NCI-H1092 treated with DMSO at 0.1 percent for 48 hours (cell line): ENCODE data around the gene LRBA.
"Not testable (repeated sequence)": the region's sequence is repeated elsewhere in the genome, so short reads cannot be mapped to it uniquely, and the experiment has no call there.

ENCODE experiments used
- DNase-seq: peaks from one replicate; lab custom pipeline; 2025; lab: John Stamatoyannopoulos, UW

Gene LRBA

DNA sequence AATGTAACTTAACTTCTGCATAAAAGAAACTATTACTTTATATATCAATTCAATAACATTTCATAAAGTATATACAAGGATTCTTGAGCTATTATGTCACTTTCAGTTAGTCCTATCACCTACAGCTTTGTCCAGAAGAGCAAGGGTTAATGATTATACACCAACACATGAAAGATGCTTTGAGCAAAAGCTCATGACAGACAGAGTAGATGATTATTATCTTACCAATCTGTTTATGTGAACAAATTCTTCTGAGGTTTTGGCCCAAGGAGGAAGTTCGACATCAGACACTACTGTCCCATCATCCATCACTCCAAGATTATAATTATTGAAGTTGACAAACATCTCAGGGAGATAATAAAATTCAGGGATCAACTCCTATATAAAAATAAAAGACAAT, 599.9 kb downstream of the LRBA start:
- no peak for DNase-seq

DNA sequence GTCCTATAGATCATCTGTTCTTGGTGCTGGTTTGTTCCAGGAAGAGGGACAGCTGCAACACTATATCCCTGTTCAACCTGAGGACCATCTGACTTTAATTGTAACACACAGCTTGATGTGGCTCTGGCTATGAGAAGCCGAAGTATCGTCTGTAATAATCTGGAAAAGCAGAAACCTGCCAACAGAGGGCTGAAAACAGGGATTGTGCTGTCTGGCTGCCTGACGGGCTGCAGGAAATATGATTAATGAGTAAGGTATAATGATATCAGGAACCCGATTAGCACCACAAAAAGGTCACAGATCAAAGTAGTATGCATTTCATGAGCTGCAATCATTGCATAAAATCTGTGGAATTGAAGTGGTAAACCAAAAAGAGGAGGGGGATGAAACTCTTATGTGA, 603.6 kb downstream of the LRBA start:
- no peak for DNase-seq

DNA sequence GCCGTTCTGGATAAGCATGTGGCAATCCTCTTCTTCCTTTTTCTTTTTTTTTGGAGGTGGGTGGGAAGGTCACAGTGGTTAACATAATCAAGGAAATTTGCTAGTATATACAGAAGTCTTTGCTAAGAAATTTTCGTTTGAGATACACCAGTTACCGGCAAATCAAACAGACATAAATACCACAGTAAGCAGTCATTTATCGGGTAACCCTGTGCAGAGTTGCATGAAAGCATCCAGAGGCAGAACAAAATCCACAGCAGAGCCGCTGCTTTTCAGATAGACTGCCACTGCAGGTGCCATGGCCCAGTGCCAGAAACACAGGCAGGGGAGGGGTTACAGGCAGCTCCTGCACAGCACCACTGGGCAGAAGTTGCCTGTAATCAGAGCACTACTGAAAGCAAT, 612.2 kb downstream of the LRBA start:
- DNase-seq, result peak; percentile 91

DNA sequence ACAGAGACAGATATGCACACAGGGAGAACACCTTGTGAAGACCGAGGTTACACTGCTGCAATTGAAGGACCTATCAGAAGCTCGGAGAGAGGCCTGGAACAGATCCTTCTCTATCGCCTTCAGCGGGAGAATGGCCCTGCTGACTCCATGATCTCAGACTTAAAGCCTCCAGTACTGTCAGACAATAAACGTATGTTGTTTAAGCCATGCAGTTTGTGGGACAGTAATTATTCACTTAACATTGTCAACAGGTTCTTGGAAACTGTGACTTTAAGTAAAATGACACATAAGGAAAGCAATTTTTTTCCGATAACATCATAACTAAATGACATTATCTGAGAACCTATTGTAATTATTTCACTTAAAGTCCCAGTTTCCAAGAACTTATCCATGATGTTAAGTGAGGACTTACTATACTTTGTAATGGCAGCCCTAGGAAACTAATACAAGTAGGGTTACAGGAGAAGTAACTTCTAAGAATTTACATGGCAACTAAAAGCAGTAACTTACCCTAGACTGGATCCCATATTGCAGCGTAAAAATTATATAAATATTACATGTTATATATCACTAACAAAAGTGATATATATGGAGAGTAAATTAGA, 613.9 kb downstream of the LRBA start:
- DNase-seq, result no peak

DNA sequence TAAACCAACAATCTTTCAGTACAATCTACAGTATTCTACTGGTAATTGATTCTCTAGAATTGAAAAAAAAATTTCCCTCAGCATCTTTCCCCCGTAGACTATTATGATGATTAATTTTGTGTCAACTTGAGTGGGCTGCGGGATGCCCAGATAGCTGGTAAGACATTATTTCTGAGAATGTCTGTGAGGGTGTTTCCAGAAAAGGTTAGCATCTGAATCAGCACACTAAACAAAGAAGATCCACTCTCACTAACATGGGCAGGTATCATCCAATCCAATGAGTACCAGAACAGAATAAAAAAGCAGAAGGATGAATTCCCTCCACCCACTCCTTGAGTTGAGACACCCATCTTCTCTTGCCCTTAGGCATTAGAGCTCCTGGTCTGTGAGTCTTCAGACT, 619.2 kb downstream of the LRBA start:
- DNase-seq, result no peak

DNA sequence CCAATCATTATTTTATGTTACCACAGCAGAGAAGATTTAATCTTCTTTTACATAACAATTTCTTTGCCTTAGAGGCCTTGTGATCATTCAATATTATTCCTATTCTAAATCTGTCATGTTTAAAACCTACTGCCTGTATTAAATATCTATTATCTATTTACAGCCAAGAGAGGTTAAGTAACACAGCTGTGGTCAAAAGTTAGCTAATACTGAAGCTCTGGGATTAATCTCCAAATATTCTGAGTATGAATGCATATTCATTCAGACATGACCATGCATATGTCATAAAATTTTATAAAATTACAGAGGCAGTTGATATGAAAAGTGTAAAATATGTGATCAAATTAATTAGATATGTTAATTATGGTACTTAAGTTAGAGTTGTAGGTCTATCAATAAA, 621.0 kb downstream of the LRBA start:
- DNase-seq, result no peak

DNA sequence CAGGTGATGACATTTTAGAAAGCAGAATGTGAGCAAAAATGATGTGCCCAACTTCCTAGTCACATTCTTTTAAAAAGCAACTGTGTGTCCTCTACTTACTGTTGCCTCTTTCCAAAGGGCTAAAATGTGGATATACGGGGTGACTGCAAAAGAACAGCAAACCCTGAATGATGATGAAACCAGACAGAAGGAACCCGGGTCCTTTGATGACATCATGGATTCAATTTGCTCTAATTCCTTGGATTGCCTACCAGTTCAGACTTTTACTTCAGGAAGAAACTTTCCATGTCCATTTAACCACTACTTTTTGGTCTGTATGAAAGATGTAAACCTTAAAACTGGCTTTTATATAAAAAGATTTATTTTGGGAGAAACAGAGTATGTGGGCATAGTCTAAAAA, 624.0 kb downstream of the LRBA start:
- DNase-seq, result no peak

DNA sequence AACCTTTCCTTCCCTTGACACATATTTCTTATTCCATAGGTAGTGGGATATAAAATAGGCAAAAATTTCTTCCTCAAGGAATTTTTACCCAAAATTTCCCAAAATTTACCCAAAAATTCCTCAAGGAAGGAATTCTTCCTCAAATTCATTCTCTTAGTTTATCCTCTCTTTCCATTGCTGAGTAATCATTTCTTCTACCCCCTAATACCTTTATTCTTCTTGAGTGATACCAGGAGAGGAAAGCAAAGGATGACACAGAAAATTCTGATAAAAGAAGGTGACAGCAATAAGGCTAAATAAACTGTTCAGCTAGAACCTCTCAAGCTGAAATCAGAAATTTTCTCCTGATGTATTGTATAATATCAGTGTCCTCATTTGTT, 624.6 kb downstream of the LRBA start:
- DNase-seq, result no peak

DNA sequence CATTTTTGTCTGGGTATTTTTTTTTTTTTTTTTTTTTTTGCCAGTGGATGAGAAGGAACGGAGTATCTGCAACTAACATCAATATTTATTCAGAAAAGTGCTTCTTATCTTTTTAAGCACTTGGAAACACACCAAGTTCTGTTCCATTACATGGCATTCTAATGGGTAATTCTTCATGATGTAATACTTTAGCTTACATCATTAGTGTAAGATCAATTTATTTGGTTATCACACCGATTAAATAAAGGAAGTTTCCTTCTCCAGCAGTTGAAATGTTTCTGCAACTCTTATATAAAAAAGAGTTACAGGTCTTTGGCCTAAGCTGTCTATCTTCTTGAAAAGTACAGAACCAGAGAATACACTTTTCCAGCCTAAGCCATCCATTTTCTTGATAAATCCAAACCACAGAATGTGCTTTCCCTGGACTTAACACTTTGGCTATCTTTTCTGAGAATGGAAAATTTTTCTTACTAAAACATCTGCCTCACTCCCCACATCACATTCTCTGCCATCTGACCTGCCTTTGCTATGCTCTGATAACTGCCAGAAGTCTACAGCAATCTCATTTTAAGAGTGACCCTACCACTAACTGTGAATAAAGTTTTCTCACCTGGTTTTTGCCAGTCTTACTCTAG, 625.1 kb downstream of the LRBA start:
- DNase-seq, result no peak

DNA sequence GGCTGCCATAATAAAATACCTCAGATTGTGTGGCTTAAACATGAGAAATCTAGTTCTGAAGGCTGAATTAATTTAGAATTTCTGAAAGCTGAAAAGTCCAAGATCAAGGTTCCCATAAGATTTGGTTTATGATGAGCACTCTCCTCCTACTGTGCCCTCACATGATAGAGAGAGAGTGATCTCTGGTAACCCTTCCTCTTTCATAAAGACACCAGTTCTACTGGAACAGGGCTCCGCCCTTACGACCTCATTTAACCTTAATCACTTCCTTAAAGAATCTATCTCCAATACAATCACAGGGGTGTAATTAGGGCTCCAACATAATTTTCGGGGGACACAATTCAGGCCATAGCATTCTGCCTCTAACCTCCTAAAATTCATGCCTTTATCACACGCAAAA, 627.1 kb downstream of the LRBA start:
- DNase-seq, result no peak

DNA sequence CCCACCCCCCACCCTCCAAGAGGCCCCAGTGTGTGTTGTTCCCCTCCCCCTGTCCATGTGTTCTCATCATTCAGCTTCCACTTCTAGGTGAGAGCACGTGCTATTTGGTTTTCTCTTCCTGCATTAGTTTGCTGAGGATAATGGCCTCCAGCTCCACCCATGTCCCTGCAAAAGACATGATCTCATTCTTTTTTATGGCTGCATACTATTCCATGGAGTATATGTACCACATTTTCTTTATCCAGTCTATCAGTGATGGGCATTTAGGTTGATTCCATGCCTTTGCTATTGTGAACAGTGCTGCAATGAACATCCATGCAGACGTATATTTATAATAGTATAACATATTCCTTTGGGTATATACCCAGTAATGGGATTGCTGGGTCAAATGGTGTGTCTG, 628.7 kb downstream of the LRBA start:
- DNase-seq, result not testable (repeated sequence)

DNA sequence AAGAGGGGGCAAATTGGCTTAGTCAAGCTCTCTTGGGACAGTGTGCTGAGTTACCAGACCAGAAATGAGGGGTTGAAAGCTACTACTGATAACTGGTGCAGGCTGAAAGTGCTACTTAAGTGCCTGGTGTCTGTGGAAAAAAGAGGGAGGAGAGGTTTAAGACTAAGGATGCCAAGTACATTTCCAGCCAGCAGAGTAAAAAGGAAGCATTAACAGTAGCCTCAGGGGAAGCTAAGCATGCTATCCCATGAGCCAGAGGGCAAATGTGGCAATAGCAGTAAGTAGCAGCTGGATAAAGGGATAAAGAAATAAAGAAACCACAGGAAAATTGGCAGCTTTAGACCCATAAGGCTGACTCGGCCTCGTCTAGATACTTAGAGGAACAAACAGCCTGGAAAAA, 629.5 kb downstream of the LRBA start:
- DNase-seq, result peak; percentile 82

DNA sequence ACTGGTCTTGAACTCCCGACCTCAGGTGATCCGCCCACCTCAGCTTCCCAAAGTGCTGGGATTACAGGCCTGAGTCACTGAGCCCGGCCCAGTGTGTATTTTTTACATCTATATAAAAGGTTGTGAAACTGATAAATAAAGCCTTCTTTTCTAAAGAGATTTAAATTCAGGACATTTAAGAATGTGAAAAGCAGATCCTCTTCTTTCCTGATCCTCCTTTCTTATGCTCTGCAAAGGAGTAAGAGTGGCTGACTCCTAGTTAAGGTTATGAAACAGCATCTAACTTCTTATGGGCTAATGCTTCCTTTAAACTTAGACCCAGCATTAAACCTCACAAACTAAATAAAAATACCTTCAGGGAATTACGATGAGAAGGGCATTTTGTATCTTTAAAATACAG, 630.8 kb downstream of the LRBA start:
- no peak for DNase-seq

DNA sequence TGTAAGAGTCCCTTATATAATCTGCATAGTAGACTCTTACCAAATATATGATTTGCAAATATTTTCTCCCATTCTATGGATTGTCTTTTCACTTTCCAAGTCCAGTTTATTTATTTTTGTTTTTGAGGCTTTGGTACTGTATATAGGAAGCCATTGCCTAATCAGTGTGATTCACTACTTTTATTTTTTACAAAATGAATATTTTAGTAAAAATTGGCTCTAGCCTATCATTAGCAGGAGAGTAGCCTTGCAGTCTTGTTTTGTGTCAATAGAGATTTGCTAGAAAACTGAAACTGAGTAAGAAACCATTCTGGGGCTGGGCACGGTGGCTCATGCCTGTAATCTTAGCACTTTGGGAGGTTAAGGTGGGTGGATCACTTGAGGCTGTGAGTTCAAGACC, 633.1 kb downstream of the LRBA start:
- DNase-seq, result no peak

DNA sequence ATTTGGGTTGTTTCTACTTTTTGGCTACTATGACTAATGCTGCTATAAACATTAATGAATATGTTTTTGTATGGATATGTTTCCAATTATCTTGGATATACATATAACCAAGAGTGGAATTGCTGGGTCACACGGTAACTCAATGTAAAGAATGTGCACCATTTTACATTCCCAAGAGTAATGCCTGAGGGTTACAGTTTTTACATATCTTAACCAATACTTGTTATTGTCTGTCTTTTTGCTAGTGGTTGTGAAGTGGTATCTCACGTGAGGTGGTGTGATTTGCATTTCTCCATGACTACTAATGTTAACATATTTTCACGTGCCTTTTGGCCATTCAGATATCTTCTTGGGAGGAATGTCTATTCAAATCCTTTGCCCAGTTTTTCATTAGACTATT, 633.5 kb downstream of the LRBA start:
- DNase-seq, result no peak

DNA sequence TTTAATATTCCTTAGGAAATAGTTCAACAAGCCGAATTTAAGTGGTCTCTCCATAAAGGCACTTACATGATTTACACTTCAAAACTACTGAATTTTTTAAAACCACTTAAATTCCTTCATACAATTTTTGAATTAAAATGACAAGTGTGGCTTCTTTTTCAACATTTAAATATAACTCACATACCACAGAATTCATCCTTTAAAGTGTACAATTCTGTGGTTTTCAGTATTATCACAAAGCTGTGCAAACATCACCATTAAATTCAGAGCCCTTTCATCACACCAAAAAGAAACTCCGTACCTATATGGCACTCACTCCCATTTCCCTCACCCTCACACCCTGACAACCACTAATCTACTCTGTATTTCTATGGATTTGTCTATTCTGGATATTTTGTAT, 634.0 kb downstream of the LRBA start:
- no peak for DNase-seq

DNA sequence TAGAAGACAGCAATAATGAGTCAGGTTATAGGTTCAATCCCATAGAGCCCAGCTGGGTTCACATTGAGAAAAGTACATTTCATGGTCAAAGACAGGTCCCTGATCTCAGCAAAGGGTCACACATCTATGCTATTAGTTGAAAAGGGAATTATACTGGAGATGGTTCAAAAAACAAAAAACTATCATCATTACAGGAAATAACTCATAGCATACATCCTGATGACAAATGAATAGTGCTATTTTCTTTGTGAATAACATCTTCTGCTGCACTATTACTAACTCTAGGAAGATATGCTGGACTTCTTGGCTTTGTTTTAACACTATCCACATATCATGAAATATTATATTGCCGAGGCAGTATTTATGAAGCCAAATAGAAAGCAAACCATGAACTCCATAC, 635.6 kb downstream of the LRBA start:
- DNase-seq, result no peak

DNA sequence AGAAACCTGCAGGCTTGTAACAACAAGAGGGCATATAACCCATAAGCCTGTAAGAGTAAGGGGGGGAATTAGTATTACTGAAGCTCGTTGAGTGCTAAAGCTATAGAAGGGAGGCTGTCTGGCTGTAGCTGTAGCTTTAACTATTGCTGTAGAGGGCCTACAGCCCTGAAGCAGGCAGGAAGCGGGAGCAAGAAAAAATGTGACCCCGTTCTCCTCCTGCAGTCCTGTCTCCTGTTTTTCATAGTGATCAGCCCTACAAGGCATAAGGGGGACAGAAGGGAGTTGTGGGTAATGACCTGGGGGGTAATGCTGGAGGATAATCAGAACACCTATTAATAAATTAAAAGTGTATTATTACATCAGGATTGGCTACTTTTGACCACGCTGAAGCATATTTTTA, 640.1 kb downstream of the LRBA start:
- DNase-seq, result no peak

DNA sequence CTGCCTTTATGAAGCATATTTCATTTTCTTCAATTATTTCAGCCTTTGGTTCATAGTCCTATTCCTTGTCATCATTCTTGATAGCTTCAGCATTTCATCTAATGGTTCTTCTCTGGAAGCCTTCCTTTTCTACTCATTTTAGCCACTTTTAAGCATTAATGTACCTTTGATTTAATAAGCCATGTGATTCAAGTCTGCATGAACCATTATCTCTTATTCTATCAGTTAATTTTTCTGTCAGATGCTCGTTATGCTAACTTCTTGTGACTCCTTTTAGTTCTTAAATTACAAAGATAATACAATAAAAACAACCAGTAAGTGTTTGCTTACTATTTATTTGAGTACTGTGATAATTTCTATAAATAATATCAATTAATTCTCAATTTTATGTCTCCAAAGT, 643.2 kb downstream of the LRBA start:
- no peak for DNase-seq

DNA sequence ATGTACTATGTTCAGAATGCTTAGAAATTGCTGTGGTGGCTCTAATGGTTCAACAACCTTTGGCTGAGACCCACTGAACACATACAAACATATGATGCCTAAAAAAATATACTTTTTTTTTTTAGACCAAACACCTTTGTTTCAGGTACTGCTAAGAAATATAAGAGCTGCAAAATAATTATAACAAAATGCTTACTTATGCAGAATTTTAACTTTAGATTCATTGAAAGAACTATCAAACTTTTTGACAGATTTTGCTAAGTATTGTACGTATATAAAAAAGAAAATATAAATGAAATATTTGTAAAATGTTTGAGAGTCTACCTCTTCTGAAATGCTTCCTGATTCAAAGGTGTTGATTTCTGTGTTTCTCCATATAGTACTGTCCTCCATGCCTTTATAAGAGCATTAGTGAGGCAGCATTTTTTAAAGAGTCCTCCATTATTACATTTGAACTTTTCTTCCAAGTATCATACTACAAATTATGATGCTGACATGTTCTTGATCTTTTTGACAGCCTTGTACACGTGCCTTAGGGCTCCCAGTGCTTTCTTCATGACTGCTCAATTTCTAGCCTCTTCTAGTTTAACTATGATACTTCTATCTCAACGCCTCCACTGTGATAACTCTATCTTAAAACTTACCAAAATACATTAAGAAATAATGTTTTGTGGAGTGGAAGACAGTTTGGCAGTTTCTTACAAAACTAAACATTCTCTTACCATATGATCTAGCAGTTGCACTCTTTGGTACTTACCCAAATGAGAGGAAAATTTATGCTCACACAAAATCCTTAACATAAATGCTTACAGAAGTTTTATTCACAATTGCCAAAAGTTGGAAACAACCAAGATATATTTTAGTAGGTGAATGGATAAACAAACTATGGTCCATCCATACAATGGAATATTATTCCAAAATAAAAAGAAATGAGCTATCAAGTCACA, 645.4 kb downstream of the LRBA start:
- no peak for DNase-seq

DNA sequence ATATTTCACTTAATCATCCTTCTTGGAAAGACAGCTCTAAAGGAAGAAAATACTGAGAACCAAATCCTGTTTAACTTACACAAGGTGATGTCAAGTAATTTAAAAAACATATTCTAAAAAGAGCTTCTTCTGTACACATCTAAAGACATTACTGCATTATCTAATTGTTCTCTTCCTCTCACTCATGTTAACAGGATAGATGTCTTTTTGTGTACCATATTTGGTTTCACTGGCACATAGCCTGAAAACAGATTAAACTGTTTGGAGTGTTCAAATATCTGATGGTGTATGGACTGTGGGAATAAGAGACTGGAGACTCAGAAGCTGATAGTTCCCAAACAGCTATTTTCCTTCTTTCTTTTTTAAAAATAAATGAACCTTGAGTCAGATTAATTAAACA, 646.4 kb downstream of the LRBA start:
- peak; percentile 89 for DNase-seq

DNA sequence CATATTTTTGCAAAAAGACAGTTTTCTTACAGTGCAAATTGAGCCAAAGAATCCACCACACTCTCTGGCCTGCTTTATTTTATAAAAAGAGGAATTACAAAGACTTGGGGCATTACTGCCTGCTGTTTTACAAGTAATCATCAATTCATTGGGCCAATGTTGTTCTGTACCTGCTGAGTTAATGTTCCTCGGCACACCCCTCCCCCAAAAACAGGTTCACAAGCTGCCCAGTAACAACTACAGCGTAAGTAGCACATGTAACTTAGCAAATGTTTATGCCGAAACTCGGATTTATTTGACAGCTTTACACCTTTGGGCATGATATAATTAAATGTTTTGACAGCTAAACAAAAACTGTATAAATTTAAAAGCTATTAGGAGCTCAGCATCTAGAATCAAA, 647.8 kb downstream of the LRBA start:
- DNase-seq, result peak; percentile 47

DNA sequence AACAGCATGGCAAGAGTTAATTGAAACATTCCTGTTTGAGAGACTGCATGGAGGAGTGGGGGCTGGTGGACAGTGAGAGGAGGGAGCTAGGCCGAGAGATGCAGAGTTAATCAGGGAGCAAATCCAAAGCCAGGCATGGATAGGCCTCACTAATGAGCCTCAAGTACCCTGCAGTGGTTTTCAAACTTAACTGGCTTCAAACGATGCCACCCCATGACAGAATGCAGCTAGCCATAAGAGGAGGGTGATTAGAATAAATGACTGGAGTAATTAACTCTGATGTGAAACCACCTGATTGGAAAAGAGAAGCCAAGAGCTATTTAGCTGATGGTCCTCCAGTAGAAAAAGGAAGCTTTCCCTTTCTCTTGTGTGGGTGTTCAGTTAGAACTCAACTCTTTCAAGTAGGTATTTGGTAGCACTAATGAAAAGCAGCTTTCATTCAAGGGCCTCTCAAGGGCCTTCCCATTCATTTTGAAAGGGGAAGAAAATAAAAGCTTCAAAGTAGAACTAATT, 648.5 kb downstream of the LRBA start:
- peak; percentile 98 for DNase-seq
